ENCODE data around the gene GPATCH11.

Gene GPATCH11

GRCh38 chr2:37142546-37142945 lies 58.2 kb downstream of the GPATCH11 start:
- H3K9me3 Mint-ChIP-seq (ENCODE audit: low read depth) = no peaks in the 10 kb centered on the region
- H3K27me3 Mint-ChIP-seq = no peaks in the 10 kb centered on the region
- no peak overlapping the region for H3K4me3 Mint-ChIP-seq
- H3K27ac Mint-ChIP-seq = no peak overlapping the region
- H3K36me3 Mint-ChIP-seq = peaks cover 7% of the 10 kb centered on the region
- H3K4me1 Mint-ChIP-seq (ENCODE audit: low read depth) = no peaks in the 10 kb centered on the region

- H3K4me1 Mint-ChIP-seq (ENCODE audit: low read depth) = no peaks in the 10 kb centered on the region
- H3K4me3 Mint-ChIP-seq = no peak overlapping the region
- H3K27ac Mint-ChIP-seq = no peak overlapping the region
- no peaks in the 10 kb centered on the region for H3K9me3 Mint-ChIP-seq (ENCODE audit: low read depth)
- no peaks in the 10 kb centered on the region for H3K27me3 Mint-ChIP-seq
- peaks cover 7% of the 10 kb centered on the region for H3K36me3 Mint-ChIP-seq
Observed at GRCh38 chr2:37143974-37144373, 59.7 kb downstream of the GPATCH11 start.

- Mint-ChIP-seq H3K9me3 (ENCODE audit: low read depth) (no peaks in the 10 kb centered on the region), H3K36me3 (peaks cover 3% of the 10 kb centered on the region), H3K27ac (no peak overlapping the region), H3K4me3 (no peak overlapping the region), H3K4me1 (ENCODE audit: low read depth) (peaks cover 11% of the 10 kb centered on the region), H3K27me3 (no peaks in the 10 kb centered on the region)
Observed at GRCh38 chr2:37146062-37146461, 61.7 kb downstream of the GPATCH11 start.

- Mint-ChIP-seq H3K36me3 (peaks cover 6% of the 10 kb centered on the region), H3K4me1 (ENCODE audit: low read depth) (peaks cover 27% of the 10 kb centered on the region), H3K9me3 (ENCODE audit: low read depth) (peaks cover 5% of the 10 kb centered on the region), H3K27me3 (no peaks in the 10 kb centered on the region), H3K4me3 (no peak overlapping the region), H3K27ac (no peak overlapping the region)
Observed at GRCh38 chr2:37148325-37148724, 64.0 kb downstream of the GPATCH11 start.

Data from activated naive CD8-positive, alpha-beta T cell (primary cell).